Effector memory CD4-positive, alpha-beta T cell (primary cell): ENCODE measurements around the gene RNF217.

Source experiments
- DNase-seq, 3 donors: peaks; one replicate each; pipeline ENCODE4 v3.0.0-alpha.2; 2020
- H3K27ac ChIP-seq: 2 replicates; pipeline ENCODE4 v1.7.0; 2013; ENCODE audit warnings: mild to moderate bottlenecking, low read length, moderate library complexity; ENCODE audit not compliant: insufficient read depth, poor library complexity, severe bottlenecking
- H3K27me3 ChIP-seq: replicated peaks from 2 replicates; pipeline ENCODE4 v1.7.0; 2013; ENCODE audit warnings: mild to moderate bottlenecking, low read length; ENCODE audit not compliant: insufficient read depth, control insufficient read depth, poor library complexity, severe bottlenecking
- H3K36me3 ChIP-seq: 2 replicates; pipeline ENCODE4 v1.7.0; 2013; ENCODE audit warnings: mild to moderate bottlenecking, low read length, moderate library complexity; ENCODE audit not compliant: control insufficient read depth, insufficient read depth
- H3K4me1 ChIP-seq: 2 replicates; pipeline ENCODE4 v1.7.0; 2013; ENCODE audit warnings: low read length, mild to moderate bottlenecking; ENCODE audit not compliant: control insufficient read depth, insufficient read depth, poor library complexity, severe bottlenecking
- H3K4me3 ChIP-seq: 2 replicates; pipeline ENCODE4 v1.7.0; 2013; ENCODE audit warnings: low read length, low read depth, mild to moderate bottlenecking; ENCODE audit not compliant: insufficient read depth, poor library complexity, severe bottlenecking
- H3K9me3 ChIP-seq: 2 replicates; pipeline ENCODE4 v1.7.0; 2013; ENCODE audit warnings: mild to moderate bottlenecking, low read length, moderate library complexity; ENCODE audit not compliant: control insufficient read depth

The RNF217 gene

GRCh38 chr6:125009578-125009977 is 47.3 kb downstream of the RNF217 start:
- no peak overlapping the region for H3K27ac ChIP-seq
- DNase-seq: no peak

GRCh38 chr6:125013938-125014660 is 51.9 kb downstream of the RNF217 start:
- H3K27ac ChIP-seq: no peak overlapping the region
- no peaks in the 10 kb centered on the region for H3K27me3 ChIP-seq
- H3K4me1 ChIP-seq: no peaks in the 10 kb centered on the region
- no peaks in the 10 kb centered on the region for H3K36me3 ChIP-seq
- DNase-seq: no peak
- no peaks in the 10 kb centered on the region for H3K9me3 ChIP-seq
- H3K4me3 ChIP-seq: no peak overlapping the region

More at GRCh38 chr6:125009578-125009977, 47.3 kb downstream of the RNF217 start:
- Histone ChIP-seq H3K4me1 (no peaks in the 10 kb centered on the region), H3K4me3 (no peak overlapping the region), H3K9me3 (no peaks in the 10 kb centered on the region), H3K36me3 (no peaks in the 10 kb centered on the region), H3K27me3 (no peaks in the 10 kb centered on the region)

GRCh38 chr6:125014661-125014957 is 52.4 kb downstream of the RNF217 start:
- no peak for DNase-seq
- no peaks in the 10 kb centered on the region for H3K36me3 ChIP-seq
- H3K4me3 ChIP-seq: no peak overlapping the region
- H3K27ac ChIP-seq: no peak overlapping the region
- H3K9me3 ChIP-seq: no peaks in the 10 kb centered on the region
- no peaks in the 10 kb centered on the region for H3K4me1 ChIP-seq
- no peaks in the 10 kb centered on the region for H3K27me3 ChIP-seq

DNA sequence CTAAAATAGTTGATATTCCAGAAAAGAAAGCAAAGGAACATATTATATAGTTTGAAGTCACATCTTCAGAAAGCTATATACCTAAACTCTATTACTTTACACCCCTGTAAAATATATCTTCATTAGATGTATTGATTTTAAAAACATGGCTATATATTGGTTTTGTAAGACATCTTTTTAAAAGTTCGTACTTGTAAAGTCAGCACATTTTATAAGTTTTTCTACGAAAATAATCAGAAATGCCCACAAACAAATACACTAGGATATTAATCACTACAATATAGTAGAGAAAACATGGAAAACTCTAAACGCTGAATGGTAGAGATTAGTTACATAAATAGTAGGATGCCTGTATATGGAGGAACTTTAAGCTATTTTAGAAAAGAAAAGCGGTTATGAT is 52.9 kb downstream of the RNF217 start:
- Histone ChIP-seq H3K36me3 (no peaks in the 10 kb centered on the region), H3K4me1 (no peaks in the 10 kb centered on the region), H3K27me3 (no peaks in the 10 kb centered on the region), H3K27ac (no peak overlapping the region), H3K4me3 (no peak overlapping the region), H3K9me3 (no peaks in the 10 kb centered on the region)
- no peak for DNase-seq

GRCh38 chr6:125018136-125018535 is 55.9 kb downstream of the RNF217 start:
- Histone ChIP-seq H3K9me3 (no peaks in the 10 kb centered on the region), H3K27me3 (no peaks in the 10 kb centered on the region), H3K4me1 (no peaks in the 10 kb centered on the region), H3K4me3 (no peak overlapping the region), H3K27ac (no peak overlapping the region), H3K36me3 (no peaks in the 10 kb centered on the region)
- DNase-seq: no peak

DNA sequence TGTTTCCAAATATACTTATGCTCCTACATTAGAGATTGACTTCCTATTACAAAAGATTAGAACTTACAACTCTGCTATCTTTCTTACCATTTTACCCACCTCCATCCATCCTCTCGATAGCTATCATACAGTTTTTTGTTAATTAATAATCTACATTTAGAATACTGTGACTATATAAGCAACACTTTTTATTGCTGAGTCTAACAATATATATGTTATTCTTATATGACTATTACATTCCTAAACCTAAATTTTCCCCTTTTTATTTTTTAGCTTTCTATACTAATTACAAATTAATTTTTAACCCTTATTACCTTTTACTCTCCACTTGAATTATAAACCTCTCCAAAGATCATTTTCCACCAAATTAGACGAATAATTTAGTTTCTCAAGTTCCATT is 57.0 kb downstream of the RNF217 start:
- Histone ChIP-seq H3K27ac (no peak overlapping the region), H3K27me3 (no peaks in the 10 kb centered on the region), H3K9me3 (no peaks in the 10 kb centered on the region), H3K4me1 (no peaks in the 10 kb centered on the region), H3K4me3 (no peak overlapping the region), H3K36me3 (no peaks in the 10 kb centered on the region)
- DNase-seq: no peak

DNA sequence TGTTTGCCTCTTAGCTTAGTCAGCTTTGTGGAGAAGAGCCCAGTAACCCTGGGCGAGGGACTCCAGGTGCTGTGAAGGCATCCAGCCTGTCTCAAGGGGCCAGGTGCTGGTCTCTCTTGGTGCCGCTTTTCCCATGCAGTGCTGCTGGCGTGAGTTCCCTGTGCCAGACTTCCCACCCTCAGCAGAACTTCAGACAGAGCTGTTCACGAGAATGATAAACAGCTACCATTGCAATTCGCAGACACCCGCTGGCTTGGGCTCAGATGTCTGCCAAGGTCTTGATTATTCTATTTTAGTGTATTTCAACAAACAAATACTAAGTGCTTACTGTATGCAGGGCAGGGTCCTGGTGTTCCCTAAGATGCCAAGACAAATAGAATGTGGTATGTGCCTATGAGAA is 57.7 kb downstream of the RNF217 start:
- no peaks in the 10 kb centered on the region for H3K4me1 ChIP-seq
- no peaks in the 10 kb centered on the region for H3K27me3 ChIP-seq
- no peaks in the 10 kb centered on the region for H3K9me3 ChIP-seq
- no peak overlapping the region for H3K27ac ChIP-seq
- H3K36me3 ChIP-seq: no peaks in the 10 kb centered on the region
- H3K4me3 ChIP-seq: no peak overlapping the region
- no peak for DNase-seq

DNA sequence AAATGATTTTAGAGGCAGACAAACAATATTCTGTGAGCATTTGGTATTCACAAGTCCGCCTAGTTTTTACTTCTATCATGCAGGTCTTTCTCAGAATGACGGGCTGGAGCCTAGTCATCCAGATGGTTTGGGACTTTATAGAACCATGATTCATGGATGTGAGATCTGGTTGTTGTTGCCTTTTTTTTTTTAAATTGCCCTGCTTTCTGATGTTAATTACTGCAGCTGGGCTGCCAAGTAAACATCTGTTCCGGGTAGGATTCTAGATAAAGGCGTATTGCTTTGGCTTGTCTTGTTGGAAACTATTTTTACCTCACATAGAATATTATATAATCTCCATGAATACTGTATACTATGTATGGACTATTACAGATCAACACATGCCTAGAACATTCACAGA is 58.1 kb downstream of the RNF217 start:
- Histone ChIP-seq H3K36me3 (no peaks in the 10 kb centered on the region), H3K4me3 (no peak overlapping the region), H3K9me3 (no peaks in the 10 kb centered on the region), H3K4me1 (no peaks in the 10 kb centered on the region), H3K27ac (no peak overlapping the region), H3K27me3 (no peaks in the 10 kb centered on the region)
- DNase-seq: no peak

- no peaks in the 10 kb centered on the region for H3K36me3 ChIP-seq
- no peaks in the 10 kb centered on the region for H3K27me3 ChIP-seq
- H3K4me1 ChIP-seq: no peaks in the 10 kb centered on the region
- no peak overlapping the region for H3K4me3 ChIP-seq
- no peaks in the 10 kb centered on the region for H3K9me3 ChIP-seq
- no peak for DNase-seq
- no peak overlapping the region for H3K27ac ChIP-seq
Measured at GRCh38 chr6:125022391-125022989, 60.3 kb downstream of the RNF217 start.

DNA sequence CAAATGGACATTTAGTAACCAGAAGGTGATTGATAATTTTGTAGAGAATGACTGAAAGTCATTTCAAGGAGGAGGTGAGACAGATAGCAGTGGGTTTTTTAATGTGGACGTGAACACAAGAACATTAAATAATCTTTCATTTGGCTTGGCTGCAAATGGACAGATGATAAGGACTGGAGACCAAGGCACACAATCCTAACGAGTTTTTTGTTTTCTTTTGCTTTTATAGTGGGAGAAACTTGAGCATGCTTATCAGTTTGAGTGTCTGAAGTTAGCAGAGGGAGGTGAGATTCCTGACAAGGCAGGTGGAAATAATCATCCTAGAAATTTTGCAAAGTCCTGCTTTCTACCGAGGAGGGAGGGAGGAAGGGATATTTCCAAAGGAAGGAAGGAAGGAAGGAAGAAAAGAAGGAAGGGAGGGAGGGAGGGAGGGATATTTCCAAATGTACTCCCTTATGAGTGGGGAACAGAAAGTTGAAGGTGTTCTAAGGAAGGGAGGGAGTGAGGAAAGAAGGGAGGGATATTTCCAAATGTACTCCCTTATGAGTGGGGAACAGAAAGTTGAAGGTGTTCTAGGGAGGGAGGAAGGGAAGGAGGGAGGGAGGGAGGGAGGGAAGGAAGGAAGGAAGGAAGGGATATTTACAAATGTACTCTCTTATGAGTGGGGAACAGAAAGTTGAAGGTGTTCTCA is 63.1 kb downstream of the RNF217 start:
- no peak overlapping the region for H3K4me3 ChIP-seq
- no peaks in the 10 kb centered on the region for H3K27me3 ChIP-seq
- H3K4me1 ChIP-seq: no peaks in the 10 kb centered on the region
- H3K27ac ChIP-seq: no peak overlapping the region
- H3K9me3 ChIP-seq: no peaks in the 10 kb centered on the region
- no peak for DNase-seq
- no peaks in the 10 kb centered on the region for H3K36me3 ChIP-seq
